ENCODE data around the gene NUDT19.
"Not testable (repeated sequence)": the region's sequence is repeated elsewhere in the genome, so short reads cannot be mapped to it uniquely, and the experiment has no call there.

The NUDT19 gene

GRCh38 chr19:32691291-32691951 is at the start of gene NUDT19:
Gene NUDT19, plus strand, starts transcription at chr19:32691821. Its CDS starts 140 bp downstream, at chr19:32691961.
- H3K9me3 Mint-ChIP-seq, result peaks cover 4% of the 10 kb centered on the region
- peak within 1 kb of the TSS; percentile 92 for H3K4me3 Mint-ChIP-seq
- peaks cover 32% of the 10 kb centered on the region for H3K36me3 Mint-ChIP-seq (ENCODE audit: low read depth)
- DNase-seq (ENCODE audit: low spot score), result peak; percentile 85
- H3K27ac Mint-ChIP-seq, result peak within 1 kb of the TSS; percentile 94
- peaks cover 36% of the 10 kb centered on the region for H3K4me1 Mint-ChIP-seq (ENCODE audit: low read depth)
- H3K27me3 Mint-ChIP-seq (ENCODE audit: low read depth), result no peaks in the 10 kb centered on the region

DNA sequence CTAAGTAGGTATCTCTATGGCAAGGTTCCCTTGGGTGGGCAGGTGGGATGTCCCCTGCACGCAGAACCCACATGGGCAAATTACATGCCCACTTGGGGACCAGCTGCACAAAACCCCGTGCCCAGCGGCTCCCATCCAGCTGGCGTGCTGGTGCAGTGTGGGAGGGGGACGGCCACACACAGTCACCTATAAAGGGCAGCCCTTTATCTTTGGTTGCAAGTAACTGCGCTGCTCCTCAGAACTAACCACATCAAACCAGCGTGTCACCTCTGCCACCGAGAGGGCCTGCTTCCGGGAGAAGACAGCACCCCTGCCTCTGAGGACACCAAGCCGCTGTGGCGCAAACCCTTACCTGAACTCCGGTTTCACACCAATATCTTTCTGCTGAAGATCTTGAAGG is 48.9 kb upstream of the NUDT19 start:
- Mint-ChIP-seq H3K4me3 (peak overlapping the region; percentile 53), H3K4me1 (ENCODE audit: low read depth) (peaks cover 29% of the 10 kb centered on the region), H3K36me3 (ENCODE audit: low read depth) (peaks cover 45% of the 10 kb centered on the region), H3K9me3 (no peaks in the 10 kb centered on the region), H3K27ac (peak overlapping the region; percentile 69), H3K27me3 (ENCODE audit: low read depth) (no peaks in the 10 kb centered on the region)
- peak; percentile 38 for DNase-seq (ENCODE audit: low spot score)

DNA sequence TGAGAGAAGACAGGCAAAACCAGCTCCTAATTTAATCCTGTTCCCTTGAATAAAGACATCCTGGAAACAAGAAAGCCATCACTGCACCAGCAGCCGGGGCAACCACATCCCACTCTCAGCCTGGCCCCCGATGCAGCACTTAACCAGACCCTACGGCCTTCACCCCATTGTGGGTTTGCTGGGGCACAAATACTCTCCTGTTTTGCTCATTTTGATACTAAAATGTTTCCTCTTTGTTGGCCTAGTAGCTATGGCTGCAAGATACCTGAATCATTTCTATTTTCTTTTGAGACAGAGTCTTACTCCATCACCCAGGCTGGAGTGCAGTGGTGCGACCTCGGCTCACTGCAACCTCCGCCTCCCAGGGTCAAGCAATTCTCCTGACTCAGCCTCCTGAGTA is 45.1 kb upstream of the NUDT19 start:
- Mint-ChIP-seq H3K36me3 (ENCODE audit: low read depth) (peaks cover 40% of the 10 kb centered on the region), H3K27me3 (ENCODE audit: low read depth) (no peaks in the 10 kb centered on the region), H3K9me3 (no peaks in the 10 kb centered on the region), H3K4me1 (ENCODE audit: low read depth) (peaks cover 29% of the 10 kb centered on the region), H3K27ac (peak overlapping the region; percentile 5), H3K4me3 (no peak overlapping the region)
- no peak for DNase-seq (ENCODE audit: low spot score)

GRCh38 chr19:32647361-32647760 is 44.3 kb upstream of the NUDT19 start:
- Mint-ChIP-seq H3K36me3 (ENCODE audit: low read depth) (peaks cover 35% of the 10 kb centered on the region), H3K4me3 (no peak overlapping the region), H3K4me1 (ENCODE audit: low read depth) (peaks cover 27% of the 10 kb centered on the region), H3K9me3 (no peaks in the 10 kb centered on the region), H3K27ac (no peak overlapping the region), H3K27me3 (ENCODE audit: low read depth) (no peaks in the 10 kb centered on the region)
- no peak for DNase-seq (ENCODE audit: low spot score)

DNA sequence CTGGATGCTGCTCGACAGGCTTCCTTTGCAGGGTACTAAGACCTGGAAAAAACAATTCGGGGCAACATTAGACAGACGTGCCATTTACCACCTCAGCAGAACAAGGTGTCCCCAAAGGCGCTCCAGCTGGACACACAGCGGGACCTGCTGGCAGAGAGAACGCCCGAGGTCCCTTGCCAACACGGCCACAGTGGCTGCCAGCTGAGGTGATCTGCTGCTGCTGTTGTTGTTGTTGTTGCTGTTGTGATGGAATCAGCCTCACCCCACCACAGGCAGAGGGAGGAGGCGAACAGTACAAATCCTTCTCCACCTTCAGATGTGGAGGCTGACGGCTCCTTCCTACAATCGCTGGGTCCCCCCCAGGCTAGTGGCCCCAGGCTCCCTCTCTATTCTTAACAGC is 41.9 kb upstream of the NUDT19 start:
- DNase-seq (ENCODE audit: low spot score), result no peak
- no peaks in the 10 kb centered on the region for H3K27me3 Mint-ChIP-seq (ENCODE audit: low read depth)
- H3K4me1 Mint-ChIP-seq (ENCODE audit: low read depth), result peaks cover 13% of the 10 kb centered on the region
- H3K27ac Mint-ChIP-seq, result no peak overlapping the region
- peaks cover 20% of the 10 kb centered on the region for H3K36me3 Mint-ChIP-seq (ENCODE audit: low read depth)
- H3K9me3 Mint-ChIP-seq, result no peaks in the 10 kb centered on the region
- no peak overlapping the region for H3K4me3 Mint-ChIP-seq

DNA sequence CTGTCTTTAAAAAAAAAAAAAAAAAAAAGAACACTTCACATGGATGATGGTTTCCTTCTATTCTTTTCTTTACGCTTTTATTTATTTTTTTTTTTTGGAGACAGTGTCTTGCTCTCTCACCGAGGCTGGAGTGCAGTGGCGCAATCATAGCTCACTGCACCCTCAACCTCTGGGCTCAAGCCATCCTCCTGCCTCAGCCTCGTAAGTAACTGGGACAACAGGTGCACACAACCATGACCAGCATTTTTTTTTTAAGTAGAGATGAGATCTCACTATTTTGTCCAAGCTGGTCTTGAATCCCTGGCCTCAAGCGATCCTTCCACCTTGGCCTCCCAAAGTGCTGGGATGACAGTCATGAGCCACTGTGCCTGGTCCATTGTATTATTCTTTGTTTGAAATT is 41.0 kb upstream of the NUDT19 start:
- no peak overlapping the region for H3K4me3 Mint-ChIP-seq
- H3K9me3 Mint-ChIP-seq, result no peaks in the 10 kb centered on the region
- DNase-seq (ENCODE audit: low spot score), result no peak
- peaks cover 13% of the 10 kb centered on the region for H3K4me1 Mint-ChIP-seq (ENCODE audit: low read depth)
- no peaks in the 10 kb centered on the region for H3K27me3 Mint-ChIP-seq (ENCODE audit: low read depth)
- peaks cover 20% of the 10 kb centered on the region for H3K36me3 Mint-ChIP-seq (ENCODE audit: low read depth)
- no peak overlapping the region for H3K27ac Mint-ChIP-seq

DNA sequence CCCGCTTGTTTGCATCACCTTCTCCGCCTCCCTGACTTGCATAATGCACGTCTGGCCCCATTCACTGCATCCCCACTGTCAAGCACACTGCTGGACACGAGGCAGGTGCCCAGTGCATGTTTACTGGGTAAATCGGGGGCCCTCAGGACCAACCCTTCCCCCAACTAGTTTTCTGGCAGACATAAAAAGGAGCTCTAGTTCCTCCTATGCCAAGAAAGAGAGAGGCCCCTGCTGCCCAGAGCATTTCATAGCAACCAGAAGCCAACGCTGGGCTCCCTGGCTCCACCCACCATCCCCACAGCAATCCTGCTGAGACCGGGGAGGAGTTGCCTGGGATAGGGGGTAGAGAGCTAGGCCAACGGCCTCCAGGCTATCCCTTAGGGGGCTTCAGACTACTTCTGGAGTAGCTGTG is 39.9 kb upstream of the NUDT19 start:
- H3K27me3 Mint-ChIP-seq (ENCODE audit: low read depth), result no peaks in the 10 kb centered on the region
- H3K36me3 Mint-ChIP-seq (ENCODE audit: low read depth), result peaks cover 19% of the 10 kb centered on the region
- DNase-seq (ENCODE audit: low spot score), result no peak
- H3K9me3 Mint-ChIP-seq, result no peaks in the 10 kb centered on the region
- H3K27ac Mint-ChIP-seq, result no peak overlapping the region
- H3K4me3 Mint-ChIP-seq, result no peak overlapping the region
- H3K4me1 Mint-ChIP-seq (ENCODE audit: low read depth), result peaks cover 9% of the 10 kb centered on the region

DNA sequence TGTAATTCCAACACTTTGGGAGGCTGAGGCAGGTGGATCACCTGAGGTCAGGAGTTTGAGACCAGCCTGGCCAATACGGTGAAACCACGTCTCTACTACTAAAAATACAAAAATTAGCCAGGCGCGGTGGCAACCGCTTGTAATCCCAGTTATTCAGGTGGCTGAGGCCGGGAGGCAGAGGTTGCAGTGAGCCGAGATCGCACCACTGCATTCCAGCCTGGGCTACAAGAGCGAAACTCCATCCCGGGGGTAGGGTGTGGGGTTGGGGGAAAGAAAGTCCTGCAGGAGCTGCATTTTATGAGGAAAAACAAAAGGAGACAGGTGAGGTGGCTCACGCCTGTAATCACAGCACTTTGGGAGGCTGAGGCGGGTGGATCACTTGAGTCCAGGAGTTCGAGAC is 39.3 kb upstream of the NUDT19 start:
- not testable (repeated sequence) for H3K27me3 Mint-ChIP-seq (ENCODE audit: low read depth); H3K27ac Mint-ChIP-seq
- H3K36me3 Mint-ChIP-seq (ENCODE audit: low read depth), result peaks cover 17% of the 10 kb centered on the region

DNA sequence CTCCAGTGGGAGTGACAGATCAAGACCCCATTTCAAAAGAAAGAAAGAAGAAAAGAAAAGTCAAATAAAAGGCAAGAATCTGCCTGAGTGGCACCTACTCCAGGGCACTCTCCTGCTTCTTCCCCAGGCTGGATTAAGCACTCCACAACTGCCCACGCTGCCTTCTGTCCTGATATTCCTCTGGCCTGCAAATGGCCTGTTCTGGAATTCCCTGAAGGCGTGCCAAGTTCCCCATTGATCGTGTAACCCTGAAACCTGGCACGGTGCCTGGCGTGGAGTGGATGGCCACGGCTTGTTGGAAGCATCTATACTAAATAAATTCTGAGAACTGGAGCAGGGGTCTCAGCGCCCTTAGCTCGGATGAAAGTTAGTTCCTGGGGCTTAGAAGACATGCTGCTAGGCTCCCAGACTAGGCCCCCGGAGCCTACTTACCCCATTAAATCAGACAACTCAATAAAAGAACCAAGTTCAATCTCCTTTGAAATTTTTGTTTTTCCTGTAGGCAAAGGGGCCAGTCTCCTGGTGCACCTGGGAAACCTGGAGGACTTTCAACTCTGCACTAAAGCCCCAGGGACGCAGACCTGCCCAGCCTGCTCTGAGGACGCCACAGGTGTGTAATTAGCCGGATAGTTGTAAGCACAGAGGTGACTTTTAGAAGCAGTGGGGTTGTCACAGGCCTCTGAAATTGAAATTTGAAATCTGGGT is 38.6 kb upstream of the NUDT19 start:
- Mint-ChIP-seq H3K4me1 (ENCODE audit: low read depth) (no peaks in the 10 kb centered on the region), H3K9me3 (no peaks in the 10 kb centered on the region), H3K4me3 (no peak overlapping the region), H3K36me3 (ENCODE audit: low read depth) (peaks cover 13% of the 10 kb centered on the region), H3K27me3 (ENCODE audit: low read depth) (no peaks in the 10 kb centered on the region), H3K27ac (no peak overlapping the region)
- no peak for DNase-seq (ENCODE audit: low spot score)

More for the DNA sequence above, 39.3 kb upstream of the NUDT19 start:
- not testable (repeated sequence) for H3K4me1 Mint-ChIP-seq (ENCODE audit: low read depth); DNase-seq (ENCODE audit: low spot score); H3K9me3 Mint-ChIP-seq; H3K4me3 Mint-ChIP-seq

- no peaks in the 10 kb centered on the region for H3K9me3 Mint-ChIP-seq
- no peak overlapping the region for H3K4me3 Mint-ChIP-seq
- H3K36me3 Mint-ChIP-seq (ENCODE audit: low read depth), result peaks cover 10% of the 10 kb centered on the region
- no peak for DNase-seq (ENCODE audit: low spot score)
- no peaks in the 10 kb centered on the region for H3K4me1 Mint-ChIP-seq (ENCODE audit: low read depth)
- no peaks in the 10 kb centered on the region for H3K27me3 Mint-ChIP-seq (ENCODE audit: low read depth)
- H3K27ac Mint-ChIP-seq, result no peak overlapping the region
Observed at GRCh38 chr19:32653599-32653915, 38.1 kb upstream of the NUDT19 start.

GRCh38 chr19:32656379-32656778 is 35.2 kb upstream of the NUDT19 start:
- H3K9me3 Mint-ChIP-seq; H3K27me3 Mint-ChIP-seq (ENCODE audit: low read depth); H3K4me1 Mint-ChIP-seq (ENCODE audit: low read depth); H3K36me3 Mint-ChIP-seq (ENCODE audit: low read depth); H3K4me3 Mint-ChIP-seq; H3K27ac Mint-ChIP-seq; DNase-seq (ENCODE audit: low spot score): not testable (repeated sequence)

GRCh38 chr19:32658075-32658474 is 33.5 kb upstream of the NUDT19 start:
- H3K4me3 Mint-ChIP-seq, result no peak overlapping the region
- no peaks in the 10 kb centered on the region for H3K9me3 Mint-ChIP-seq
- H3K27ac Mint-ChIP-seq, result no peak overlapping the region
- no peak for DNase-seq (ENCODE audit: low spot score)
- H3K36me3 Mint-ChIP-seq (ENCODE audit: low read depth), result peaks cover 5% of the 10 kb centered on the region
- H3K27me3 Mint-ChIP-seq (ENCODE audit: low read depth), result no peaks in the 10 kb centered on the region
- H3K4me1 Mint-ChIP-seq (ENCODE audit: low read depth), result no peaks in the 10 kb centered on the region

DNA sequence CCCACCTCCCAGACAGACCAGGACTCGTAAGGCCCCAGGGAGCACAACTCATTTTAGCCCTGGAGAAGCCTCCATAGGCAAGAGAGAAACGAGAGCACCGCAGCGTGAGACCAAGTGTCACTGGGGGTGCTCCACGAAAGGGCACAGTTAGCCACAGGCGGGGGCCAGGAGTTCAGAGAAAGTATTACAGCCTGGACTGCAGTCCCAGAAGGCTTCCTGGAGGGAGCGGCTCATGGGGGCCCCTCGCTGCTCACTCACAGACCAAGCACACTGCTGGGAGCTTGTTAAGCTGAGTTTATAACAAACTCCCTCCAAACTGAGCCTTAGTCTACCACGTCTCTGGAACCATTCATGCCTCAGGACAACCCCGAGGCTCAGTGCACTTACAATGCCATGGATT is 33.1 kb upstream of the NUDT19 start:
- no peak overlapping the region for H3K27ac Mint-ChIP-seq
- H3K4me1 Mint-ChIP-seq (ENCODE audit: low read depth), result no peaks in the 10 kb centered on the region
- H3K27me3 Mint-ChIP-seq (ENCODE audit: low read depth), result no peaks in the 10 kb centered on the region
- H3K4me3 Mint-ChIP-seq, result no peak overlapping the region
- no peaks in the 10 kb centered on the region for H3K9me3 Mint-ChIP-seq
- DNase-seq (ENCODE audit: low spot score), result no peak
- H3K36me3 Mint-ChIP-seq (ENCODE audit: low read depth), result peaks cover 5% of the 10 kb centered on the region

DNA sequence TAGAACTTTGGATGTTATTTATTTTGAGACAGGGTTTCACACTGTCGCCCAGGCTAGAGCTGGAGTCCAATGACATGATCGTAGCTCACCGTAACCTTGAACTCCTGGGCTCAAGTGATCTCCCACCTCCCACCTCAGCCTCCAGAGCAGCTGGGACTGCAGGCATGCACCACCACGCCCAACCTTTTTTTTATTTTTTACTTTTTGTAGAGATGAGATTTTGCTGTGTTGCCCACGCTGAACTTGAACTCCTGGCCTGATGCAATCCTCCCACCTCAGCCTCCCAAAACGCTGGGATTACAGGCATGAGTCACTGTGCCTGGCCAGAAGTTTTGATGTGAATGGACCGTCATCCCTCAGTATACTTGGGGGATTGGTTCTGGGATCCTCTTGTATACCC is 30.3 kb upstream of the NUDT19 start:
- Mint-ChIP-seq H3K4me3 (no peak overlapping the region), H3K4me1 (ENCODE audit: low read depth) (no peaks in the 10 kb centered on the region), H3K27ac (no peak overlapping the region)

DNA sequence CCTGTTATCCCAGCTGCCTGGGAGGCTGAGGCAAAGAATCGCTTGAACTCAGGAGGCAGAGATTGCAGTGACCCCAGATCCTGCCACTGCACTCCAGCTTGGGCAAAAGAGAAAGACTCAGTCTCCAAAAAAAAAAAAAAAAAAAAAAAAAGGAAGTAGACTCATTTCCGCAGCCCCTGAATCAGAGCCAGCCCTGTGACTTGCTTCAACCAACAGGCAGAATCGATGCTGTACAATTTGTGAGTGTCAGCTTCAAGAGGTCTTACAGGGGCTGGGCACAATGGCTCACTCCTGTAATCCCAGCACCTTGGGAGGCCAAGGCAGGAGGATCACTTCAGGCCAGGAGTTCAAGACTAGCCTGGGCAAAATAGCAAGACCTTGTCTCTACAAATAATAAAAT is 29.4 kb upstream of the NUDT19 start:
- Mint-ChIP-seq H3K27ac (no peak overlapping the region), H3K9me3 (no peaks in the 10 kb centered on the region), H3K27me3 (ENCODE audit: low read depth) (no peaks in the 10 kb centered on the region), H3K4me1 (ENCODE audit: low read depth) (no peaks in the 10 kb centered on the region), H3K4me3 (no peak overlapping the region), H3K36me3 (ENCODE audit: low read depth) (peaks cover 6% of the 10 kb centered on the region)
- no peak for DNase-seq (ENCODE audit: low spot score)

More for the DNA sequence above, 30.3 kb upstream of the NUDT19 start:
- DNase-seq (ENCODE audit: low spot score), result no peak
- peaks cover 7% of the 10 kb centered on the region for H3K36me3 Mint-ChIP-seq (ENCODE audit: low read depth)
- H3K9me3 Mint-ChIP-seq, result no peaks in the 10 kb centered on the region
- H3K27me3 Mint-ChIP-seq (ENCODE audit: low read depth), result no peaks in the 10 kb centered on the region
